Measurements from ENCODE around the gene RBBP4. TPM values are rescaled to one million over a fixed set of nuclear protein-coding genes. Genes with fewer than 3 reads are reported as not detected.
"Not testable (repeated sequence)": the region's sequence is repeated elsewhere in the genome, so short reads cannot be mapped to it uniquely, and the experiment has no call there.

RBBP4 gene
- total RNA-seq, 1 donor from 2014 or later, result 45.4 TPM

GRCh38 chr1:32622806-32623681, 28.0 kb upstream of the RBBP4 start:
- Histone ChIP-seq H3K4me1 (no peaks in the 10 kb centered on the region), H3K27me3 (no peaks in the 10 kb centered on the region), H3K27ac (no peak overlapping the region), H3K36me3 (peaks cover 15 to 16% of the 10 kb centered on the region in 2 donors), H3K9me3 (no peaks in the 10 kb centered on the region), H3K4me3 (no peak overlapping the region)
- no peak for DNase-seq (ENCODE audit: low spot score in 2 of 2)
- TF ChIP-seq, protein P1, sequence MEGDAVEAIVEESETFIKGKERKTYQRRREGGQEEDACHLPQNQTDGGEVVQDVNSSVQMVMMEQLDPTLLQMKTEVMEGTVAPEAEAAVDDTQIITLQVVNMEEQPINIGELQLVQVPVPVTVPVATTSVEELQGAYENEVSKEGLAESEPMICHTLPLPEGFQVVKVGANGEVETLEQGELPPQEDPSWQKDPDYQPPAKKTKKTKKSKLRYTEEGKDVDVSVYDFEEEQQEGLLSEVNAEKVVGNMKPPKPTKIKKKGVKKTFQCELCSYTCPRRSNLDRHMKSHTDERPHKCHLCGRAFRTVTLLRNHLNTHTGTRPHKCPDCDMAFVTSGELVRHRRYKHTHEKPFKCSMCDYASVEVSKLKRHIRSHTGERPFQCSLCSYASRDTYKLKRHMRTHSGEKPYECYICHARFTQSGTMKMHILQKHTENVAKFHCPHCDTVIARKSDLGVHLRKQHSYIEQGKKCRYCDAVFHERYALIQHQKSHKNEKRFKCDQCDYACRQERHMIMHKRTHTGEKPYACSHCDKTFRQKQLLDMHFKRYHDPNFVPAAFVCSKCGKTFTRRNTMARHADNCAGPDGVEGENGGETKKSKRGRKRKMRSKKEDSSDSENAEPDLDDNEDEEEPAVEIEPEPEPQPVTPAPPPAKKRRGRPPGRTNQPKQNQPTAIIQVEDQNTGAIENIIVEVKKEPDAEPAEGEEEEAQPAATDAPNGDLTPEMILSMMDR (IDR thresholded peaks at IDR 0.05), result no peak
- intact Hi-C loops (cut with DNase I), result no loop called here

- TF ChIP-seq, protein P1 (IDR thresholded peaks at IDR 0.05), result no peak
- H3K4me3 ChIP-seq, result no peak overlapping the region
- no peaks in the 10 kb centered on the region for H3K9me3 ChIP-seq
- peaks cover 20 to 23% of the 10 kb centered on the region in 2 donors for H3K36me3 ChIP-seq
- H3K27ac ChIP-seq, result no peak overlapping the region
- intact Hi-C loops (cut with DNase I), result no loop called here
- H3K4me1 ChIP-seq, result no peaks in the 10 kb centered on the region
- H3K27me3 ChIP-seq, result no peaks in the 10 kb centered on the region
- no peak for DNase-seq (ENCODE audit: low spot score in 2 of 2)
Measured at GRCh38 chr1:32623775-32624174, 27.2 kb upstream of the RBBP4 start.

GRCh38 chr1:32626176-32626575, 24.8 kb upstream of the RBBP4 start:
- Histone ChIP-seq H3K4me1 (no peaks in the 10 kb centered on the region), H3K4me3 (no peak overlapping the region), H3K9me3 (no peaks in the 10 kb centered on the region), H3K27ac (no peak overlapping the region), H3K27me3 (no peaks in the 10 kb centered on the region), H3K36me3 (peaks cover 27 to 35% of the 10 kb centered on the region in 2 donors)
- intact Hi-C loops (cut with DNase I), result no loop called here
- TF ChIP-seq, protein P1 (IDR thresholded peaks at IDR 0.05), result no peak
- no peak for DNase-seq (ENCODE audit: low spot score in 2 of 2)

- DNase-seq (ENCODE audit: low spot score in 2 of 2), result no peak
- TF ChIP-seq, protein P1 (IDR thresholded peaks at IDR 0.05), result no peak
- H3K4me3 ChIP-seq, result no peak overlapping the region
- H3K36me3 ChIP-seq, result peaks cover 32 to 39% of the 10 kb centered on the region in 2 donors
- no peaks in the 10 kb centered on the region for H3K4me1 ChIP-seq
- no peak overlapping the region for H3K27ac ChIP-seq
- intact Hi-C loops (cut with DNase I), result no loop called here
- no peaks in the 10 kb centered on the region for H3K9me3 ChIP-seq
- no peaks in the 10 kb centered on the region for H3K27me3 ChIP-seq
Measured at GRCh38 chr1:32627596-32628162, 23.3 kb upstream of the RBBP4 start.

GRCh38 chr1:32630173-32630572, 20.8 kb upstream of the RBBP4 start:
- H3K4me1 ChIP-seq; H3K9me3 ChIP-seq; H3K4me3 ChIP-seq; H3K27me3 ChIP-seq; H3K27ac ChIP-seq; DNase-seq (ENCODE audit: low spot score in 2 of 2); intact Hi-C loops (cut with DNase I): not testable (repeated sequence)
- peaks cover 33 to 53% of the 10 kb centered on the region in 2 donors for H3K36me3 ChIP-seq

DNA sequence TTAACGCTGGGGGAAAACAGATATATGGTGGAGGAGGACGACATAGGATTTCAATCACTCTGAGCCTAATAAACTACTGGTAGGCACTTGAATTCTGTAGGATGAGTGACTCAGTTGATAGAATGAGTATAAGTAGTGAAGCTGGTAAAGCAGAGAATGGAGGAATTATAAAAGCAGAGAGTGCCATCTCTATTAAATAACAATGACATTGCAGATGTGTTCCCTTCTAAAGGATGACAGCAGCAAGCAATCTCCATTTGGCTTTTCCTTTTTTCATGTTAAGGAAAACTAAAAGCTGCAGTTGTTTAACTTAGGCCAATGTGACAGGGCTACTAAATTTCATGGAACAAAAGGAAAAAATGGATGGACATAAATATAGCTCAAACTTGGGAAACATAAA, 18.2 kb upstream of the RBBP4 start:
- intact Hi-C loops (cut with DNase I), result no loop called here
- Histone ChIP-seq H3K9me3 (no peaks in the 10 kb centered on the region), H3K36me3 (peaks cover 26 to 43% of the 10 kb centered on the region in 2 donors), H3K4me1 (no peaks in the 10 kb centered on the region), H3K27me3 (no peaks in the 10 kb centered on the region), H3K27ac (no peak overlapping the region), H3K4me3 (no peak overlapping the region)
- DNase-seq (ENCODE audit: low spot score in 2 of 2), result no peak
- TF ChIP-seq, protein P1 (IDR thresholded peaks at IDR 0.05), result no peak

Measured in ascending aorta (tissue), 2 donors.